Neural progenitor cell (in vitro differentiated cells): ENCODE results near the gene AGR2. TPM values are rescaled to one million over a fixed set of nuclear protein-coding genes. Genes with fewer than 3 reads are reported as not detected.

Experiments used
- DNase-seq: peaks from one replicate; pipeline ENCODE4 v3.0.0-alpha.2; 2016; ENCODE audit warnings: low spot score
- H2AFZ ChIP-seq: fragments of 200-600 bp; sonication (generic); replicated peaks from 2 replicates; pipeline ENCODE4 v1.6.1; 2016; ENCODE audit warnings: antibody characterized with exemption
- H3F3A ChIP-seq: fragments of 200-600 bp; sonication (generic); 2 replicates; pipeline ENCODE4 v1.6.1; 2016; ENCODE audit warnings: antibody characterized with exemption, low read depth
- H3K27ac ChIP-seq: fragments of 200-600 bp; sonication (generic); 2 replicates; pipeline ENCODE4 v1.5.1; 2016; ENCODE audit warnings: mild to moderate bottlenecking
- H3K27me3 ChIP-seq: fragments of 200-600 bp; sonication (generic); 2 replicates; pipeline ENCODE4 v1.6.1; 2016; ENCODE audit warnings: mild to moderate bottlenecking, moderate library complexity
- H3K36me3 ChIP-seq: fragments of 200-600 bp; sonication (generic); 2 replicates; pipeline ENCODE4 v1.5.1; 2016
- H3K4me1 ChIP-seq: fragments of 200-600 bp; sonication (generic); 2 replicates; pipeline ENCODE4 v1.6.1; 2016; ENCODE audit warnings: mixed run types
- H3K4me2 ChIP-seq: fragments of 200-600 bp; sonication (generic); 2 replicates; pipeline ENCODE4 v1.6.1; 2016
- H3K4me3 ChIP-seq: fragments of 200-600 bp; sonication (generic); 2 replicates; pipeline ENCODE4 v1.5.1; 2016
- H3K79me2 ChIP-seq: fragments of 200-600 bp; sonication (generic); 2 replicates; pipeline ENCODE4 v1.6.1; 2016; ENCODE audit warnings: low read depth
- H3K9ac ChIP-seq: fragments of 200-600 bp; sonication (generic); 2 replicates; pipeline ENCODE4 v1.6.1; 2016
- H3K9me3 ChIP-seq: fragments of 200-600 bp; sonication (generic); 2 replicates; pipeline ENCODE4 v1.5.1; 2016; ENCODE audit warnings: low read depth
- H4K20me1 ChIP-seq: fragments of 200-600 bp; sonication (generic); 2 replicates; pipeline ENCODE4 v1.6.1; 2016; ENCODE audit warnings: low read depth
- H3K27ac Mint-ChIP-seq: 3 replicates; pipeline ENCODE4 v1.8.0; 2021; ENCODE audit warnings: mixed read lengths
- H3K27me3 Mint-ChIP-seq: 2 replicates; pipeline ENCODE4 v1.8.0; 2022; ENCODE audit warnings: low read depth, mild to moderate bottlenecking, inconsistent platforms, moderate library complexity, mixed read lengths; ENCODE audit not compliant: insufficient read depth
- H3K36me3 Mint-ChIP-seq: 3 replicates; pipeline ENCODE4 v1.8.0; 2021; ENCODE audit warnings: mixed read lengths
- H3K4me1 Mint-ChIP-seq: 3 replicates; pipeline ENCODE4 v1.8.0; 2021; ENCODE audit warnings: mixed read lengths
- H3K4me3 Mint-ChIP-seq: 3 replicates; pipeline ENCODE4 v1.8.0; 2021; ENCODE audit warnings: mild to moderate bottlenecking, moderate library complexity, mixed read lengths
- H3K9me3 Mint-ChIP-seq: 3 replicates; pipeline ENCODE4 v1.8.0; 2020; ENCODE audit warnings: mixed read lengths
- CTCF ChIP-seq: fragments of 200-600 bp; sonication (generic); IDR thresholded peaks from 2 replicates; pipeline ENCODE4 v1.5.1; 2017; ENCODE audit warnings: antibody characterized with exemption, mild to moderate bottlenecking
- EZH2 ChIP-seq: fragments of 200-600 bp; sonication (generic); IDR thresholded peaks from 2 replicates; pipeline ENCODE4 v1.6.1; 2017; ENCODE audit warnings: antibody characterized with exemption, mild to moderate bottlenecking, moderate library complexity
- EZH2phosphoT487 ChIP-seq: fragments of 200-600 bp; sonication (generic); IDR thresholded peaks from 2 replicates; pipeline ENCODE4 v1.6.1; 2017; ENCODE audit warnings: antibody characterized with exemption
- total RNA-seq: library from RNA; depleted of rRNA; stranded (reverse); fragments of >200 nt; gene quantifications from 2 replicates; pipeline ENCODE4 v1.2.3, GENCODE V29; 2015; ENCODE audit warnings: low replicate concordance

The AGR2 gene
- total RNA-seq, 1 donor from 2014 or later: not detected

DNA sequence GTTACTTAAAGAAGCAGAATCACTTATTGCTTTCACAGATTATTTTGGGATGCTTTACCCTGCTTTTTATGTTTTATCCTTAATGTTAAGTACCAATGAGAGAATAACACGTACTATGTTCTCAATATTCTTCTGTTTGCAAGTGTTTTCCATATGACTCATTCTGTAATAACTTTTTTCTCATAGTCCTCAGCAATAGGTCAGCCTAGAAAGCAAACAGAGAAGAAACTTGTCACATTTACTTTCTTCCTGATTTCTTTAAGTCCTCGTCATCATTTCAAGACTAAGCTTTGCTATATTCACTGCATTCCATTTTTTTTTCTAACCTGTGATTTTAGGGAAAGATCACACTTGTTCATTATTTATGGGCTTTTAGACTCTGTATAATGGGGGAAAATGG, 6.8 kb upstream of the AGR2 start:
- Histone ChIP-seq H3K36me3 (no peaks in the 10 kb centered on the region), H3F3A (no peaks in the 10 kb centered on the region), H3K27ac (no peak overlapping the region), H3K4me1 (no peaks in the 10 kb centered on the region), H3K4me3 (no peak overlapping the region), H2AFZ (no peak overlapping the region), H4K20me1 (no peaks in the 10 kb centered on the region), H3K4me2 (no peak overlapping the region), H3K9ac (no peak overlapping the region), H3K27me3 (no peaks in the 10 kb centered on the region), H3K79me2 (no peaks in the 10 kb centered on the region), H3K9me3 (no peaks in the 10 kb centered on the region)
- no peak for DNase-seq
- TF ChIP-seq EZH2: no peak
- TF ChIP-seq EZH2phosphoT487: no peak
- no peak for TF ChIP-seq CTCF
- Mint-ChIP-seq H3K4me3 (no peak overlapping the region), H3K9me3 (no peaks in the 10 kb centered on the region), H3K27ac (no peak overlapping the region), H3K36me3 (no peaks in the 10 kb centered on the region), H3K27me3 (no peaks in the 10 kb centered on the region), H3K4me1 (peaks cover 7% of the 10 kb centered on the region)

GRCh38 chr7:16810573-16810972, 5.8 kb upstream of the AGR2 start:
- no peak overlapping the region for H3K27ac ChIP-seq
- H3K27me3 ChIP-seq: no peaks in the 10 kb centered on the region
- no peaks in the 10 kb centered on the region for H3K79me2 ChIP-seq
- Mint-ChIP-seq H3K4me1 (peaks cover 5% of the 10 kb centered on the region), H3K4me3 (no peak overlapping the region), H3K27ac (no peak overlapping the region), H3K27me3 (no peaks in the 10 kb centered on the region), H3K9me3 (no peaks in the 10 kb centered on the region), H3K36me3 (no peaks in the 10 kb centered on the region)
- H3F3A ChIP-seq: no peaks in the 10 kb centered on the region
- no peak overlapping the region for H3K9ac ChIP-seq
- H3K9me3 ChIP-seq: no peaks in the 10 kb centered on the region
- H3K4me3 ChIP-seq: no peak overlapping the region
- TF ChIP-seq CTCF (no peak), EZH2phosphoT487 (no peak), EZH2 (no peak)
- no peaks in the 10 kb centered on the region for H4K20me1 ChIP-seq
- H3K4me1 ChIP-seq: no peaks in the 10 kb centered on the region
- no peak overlapping the region for H2AFZ ChIP-seq
- no peak for DNase-seq
- H3K4me2 ChIP-seq: no peak overlapping the region
- no peaks in the 10 kb centered on the region for H3K36me3 ChIP-seq

DNA sequence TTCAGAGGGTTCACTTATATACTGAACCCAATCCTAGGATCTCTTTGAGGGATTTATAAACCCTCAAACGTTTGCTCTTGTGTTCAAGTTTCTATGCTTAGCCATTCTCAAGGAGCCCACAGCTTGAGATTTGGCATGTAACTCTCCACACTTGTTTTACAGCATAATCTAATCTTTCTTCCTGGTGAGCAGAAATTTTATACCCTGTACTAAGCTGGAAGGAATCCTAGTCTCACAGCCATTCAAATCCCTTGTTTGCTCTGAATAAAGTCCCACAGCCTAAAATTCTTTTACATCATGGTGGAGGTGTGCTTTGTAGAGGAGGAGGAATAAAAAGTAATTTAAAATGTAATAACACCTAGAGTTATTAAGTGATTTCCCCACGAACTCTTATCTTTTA, 5.3 kb upstream of the AGR2 start:
- Histone ChIP-seq H3K27ac (no peak overlapping the region), H3K4me1 (no peaks in the 10 kb centered on the region), H3K27me3 (no peaks in the 10 kb centered on the region), H3F3A (no peaks in the 10 kb centered on the region), H3K9me3 (no peaks in the 10 kb centered on the region), H2AFZ (peak overlapping the region; percentile 8), H3K9ac (no peak overlapping the region), H3K4me2 (no peak overlapping the region), H3K79me2 (no peaks in the 10 kb centered on the region), H3K36me3 (no peaks in the 10 kb centered on the region), H4K20me1 (no peaks in the 10 kb centered on the region), H3K4me3 (no peak overlapping the region)
- no peaks in the 10 kb centered on the region for H3K27me3 Mint-ChIP-seq
- DNase-seq: no peak
- no peaks in the 10 kb centered on the region for H3K9me3 Mint-ChIP-seq
- H3K27ac Mint-ChIP-seq: no peak overlapping the region
- no peak overlapping the region for H3K4me3 Mint-ChIP-seq
- TF ChIP-seq EZH2phosphoT487: no peak
- TF ChIP-seq CTCF: no peak
- TF ChIP-seq EZH2: no peak
- no peaks in the 10 kb centered on the region for H3K36me3 Mint-ChIP-seq
- peaks cover 9% of the 10 kb centered on the region for H3K4me1 Mint-ChIP-seq

GRCh38 chr7:16805441-16805840, 642 bp upstream of the AGR2 start:
- H3K9me3 Mint-ChIP-seq: no peaks in the 10 kb centered on the region
- Histone ChIP-seq H3K27ac (no peak overlapping the region), H3K4me2 (no peak overlapping the region), H3K79me2 (no peaks in the 10 kb centered on the region), H3K9ac (no peak overlapping the region), H4K20me1 (no peaks in the 10 kb centered on the region), H3K4me1 (no peaks in the 10 kb centered on the region), H2AFZ (no peak overlapping the region), H3K36me3 (no peaks in the 10 kb centered on the region), H3K27me3 (no peaks in the 10 kb centered on the region), H3F3A (no peaks in the 10 kb centered on the region), H3K9me3 (no peaks in the 10 kb centered on the region), H3K4me3 (no peak overlapping the region)
- no peak overlapping the region for H3K4me3 Mint-ChIP-seq
- no peak for DNase-seq
- TF ChIP-seq EZH2: no peak
- TF ChIP-seq CTCF: no peak
- no peak for TF ChIP-seq EZH2phosphoT487
- H3K27me3 Mint-ChIP-seq: no peaks in the 10 kb centered on the region
- no peaks in the 10 kb centered on the region for H3K36me3 Mint-ChIP-seq
- H3K4me1 Mint-ChIP-seq: peaks cover 12% of the 10 kb centered on the region
- H3K27ac Mint-ChIP-seq: no peak overlapping the region
